Activated naive CD4-positive, alpha-beta T cell treated with anti-CD3 and anti-CD28 coated beads, Interleukin-2, amount 50 U/mL, for 16 hours (primary cell): ENCODE data around the gene PDE4D.
A peak's percentile ranks its signal among the peaks of the same experiment; 100 is the strongest.
"Not testable (repeated sequence)": the region's sequence is repeated elsewhere in the genome, so short reads cannot be mapped to it uniquely, and the experiment has no call there.

Experiments
- DNase-seq: peaks from one replicate; pipeline ENCODE4 v3.0.0-alpha.2; 2020

PDE4D gene

DNA sequence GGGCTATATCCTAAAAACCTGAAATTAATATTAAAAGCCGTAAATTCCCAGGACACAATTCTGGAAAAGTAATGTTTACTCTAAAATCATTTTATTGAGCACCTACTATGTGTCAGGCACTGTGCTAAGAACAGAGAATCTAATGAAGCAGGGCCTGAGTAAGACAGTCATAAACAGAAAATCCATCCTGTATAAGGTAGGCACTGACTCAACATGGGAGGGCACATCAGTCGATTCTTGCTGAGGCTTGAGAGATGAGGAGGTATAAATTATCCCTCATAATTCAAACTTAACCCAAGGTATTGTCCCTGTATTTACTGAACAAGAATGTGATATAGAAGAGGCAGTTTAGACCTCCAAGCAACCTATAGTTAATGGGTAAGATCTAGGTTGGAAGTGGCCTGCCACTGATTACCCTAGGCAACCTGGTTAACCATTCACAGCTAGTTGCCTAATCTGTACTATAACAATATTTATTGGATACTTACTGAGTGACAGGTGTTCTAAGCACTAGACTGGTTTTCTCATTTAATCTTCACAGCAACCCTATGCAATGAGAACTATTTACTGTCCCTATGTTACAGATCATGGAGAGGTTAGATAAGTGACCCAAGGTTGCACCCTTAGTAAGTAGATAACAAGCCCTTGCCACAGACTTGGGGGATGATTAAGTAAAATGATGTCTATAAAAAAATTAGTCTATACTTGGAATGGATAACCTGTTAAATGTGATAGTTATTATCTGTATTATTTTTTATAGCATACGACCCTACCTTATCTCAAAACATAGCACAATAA is 317.7 kb downstream of the PDE4D start:
- no peak for DNase-seq

DNA sequence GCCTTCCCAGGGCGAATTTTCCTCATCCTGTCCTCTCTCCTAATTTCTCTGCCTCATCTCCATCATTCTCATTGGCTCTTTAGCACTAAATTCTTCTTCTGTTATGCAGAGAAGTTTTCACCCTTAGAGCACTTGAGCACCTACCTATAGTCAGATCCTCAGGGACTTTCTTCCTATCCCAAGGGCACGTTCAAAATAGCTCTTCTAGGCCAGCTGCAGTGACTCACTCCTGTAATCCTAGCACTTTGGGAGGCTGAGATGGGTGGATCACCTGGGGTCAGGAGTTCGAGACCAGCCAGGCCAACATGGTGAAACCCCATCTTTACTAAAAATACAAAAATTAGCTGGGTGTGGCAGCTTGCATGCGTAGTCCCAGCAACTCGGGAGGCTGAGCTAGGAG is 320.0 kb downstream of the PDE4D start:
- DNase-seq = not testable (repeated sequence)

DNA sequence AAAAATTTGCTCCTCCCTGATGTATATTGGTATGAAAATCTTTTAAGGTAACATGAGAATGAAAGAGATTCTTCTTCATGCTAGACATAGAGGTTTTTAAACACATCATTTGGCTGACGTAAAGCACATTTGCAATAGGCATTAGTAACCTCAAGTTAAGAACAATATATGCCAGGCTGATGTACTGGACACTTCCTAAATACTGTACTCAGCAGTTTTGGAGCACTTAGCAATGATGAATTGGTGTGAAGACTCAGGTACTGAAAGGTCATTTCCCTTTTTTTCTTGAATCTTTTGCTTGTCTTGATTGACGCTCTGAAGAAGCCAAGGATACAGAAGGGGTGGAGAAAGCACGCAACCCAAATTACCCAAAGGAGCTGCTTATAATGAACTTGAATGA is 322.5 kb downstream of the PDE4D start:
- no peak for DNase-seq

DNA sequence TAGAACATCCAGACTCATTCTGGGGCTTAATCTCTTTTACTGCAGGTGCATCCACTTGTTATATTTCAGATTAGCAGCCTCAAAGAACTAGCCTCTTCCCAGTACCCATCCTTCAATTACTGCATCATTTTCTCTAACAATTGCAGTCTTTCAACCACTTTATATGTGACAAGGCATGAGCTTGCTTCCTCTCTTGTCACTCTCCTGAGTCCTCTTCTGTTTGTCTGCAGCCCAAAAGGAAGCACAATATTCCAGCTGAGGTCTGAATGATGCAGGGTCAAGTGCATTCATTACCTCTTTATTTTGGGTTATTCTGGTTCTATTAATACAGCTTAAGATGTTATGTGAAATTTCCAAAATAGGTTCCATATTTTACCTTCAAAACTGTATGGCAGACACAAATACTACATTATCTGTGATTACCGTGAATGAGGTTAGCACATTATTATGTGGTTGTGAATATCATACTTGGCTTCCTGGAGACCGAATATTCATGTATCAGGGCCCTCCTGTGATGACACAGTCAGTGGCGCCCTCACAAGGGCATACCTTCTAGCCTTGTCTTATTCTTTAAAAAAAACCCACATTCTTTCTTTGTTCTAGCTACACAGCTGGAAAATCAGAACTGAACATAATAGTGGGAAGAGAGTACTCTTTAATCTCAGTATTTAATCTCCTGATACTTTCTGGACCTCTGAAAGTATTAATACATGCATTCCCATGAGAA is 323.8 kb downstream of the PDE4D start:
- DNase-seq = no peak

DNA sequence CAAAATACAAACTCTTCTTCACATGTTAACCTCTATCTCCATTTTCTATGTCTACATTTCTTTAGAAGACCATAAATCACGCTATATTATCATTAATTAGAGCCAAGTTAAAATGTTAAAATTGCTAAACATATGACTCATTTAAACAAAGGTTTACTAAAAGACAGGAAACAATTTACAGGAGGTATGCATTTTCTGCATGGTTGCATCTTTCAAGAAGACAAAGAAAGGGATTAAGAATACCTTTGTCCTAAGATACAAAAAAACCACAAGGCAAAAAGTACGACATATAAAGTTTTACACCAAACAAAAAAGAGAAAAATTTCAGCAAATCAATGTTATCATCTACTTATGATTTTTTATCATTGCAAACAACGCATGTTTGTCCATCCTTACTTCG is 324.4 kb downstream of the PDE4D start:
- no peak for DNase-seq

DNA sequence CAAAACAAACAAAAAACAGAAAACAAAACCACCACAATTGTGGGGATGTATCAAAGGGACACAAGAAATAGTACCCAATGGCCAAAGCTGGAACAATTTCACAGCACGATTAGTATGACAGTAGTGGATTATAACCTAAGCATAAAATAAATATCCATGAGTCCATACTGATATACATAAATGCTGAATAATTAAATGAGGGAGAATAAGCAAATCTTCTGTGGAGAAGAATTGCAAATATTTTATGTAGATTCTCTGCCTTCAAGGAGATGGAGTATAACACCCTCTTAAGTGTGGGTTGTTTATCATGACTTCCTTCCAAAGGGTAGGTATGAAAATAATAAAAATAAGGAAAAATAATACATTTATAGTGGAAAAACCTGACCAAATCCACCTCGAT is 325.4 kb downstream of the PDE4D start:
- no peak for DNase-seq

DNA sequence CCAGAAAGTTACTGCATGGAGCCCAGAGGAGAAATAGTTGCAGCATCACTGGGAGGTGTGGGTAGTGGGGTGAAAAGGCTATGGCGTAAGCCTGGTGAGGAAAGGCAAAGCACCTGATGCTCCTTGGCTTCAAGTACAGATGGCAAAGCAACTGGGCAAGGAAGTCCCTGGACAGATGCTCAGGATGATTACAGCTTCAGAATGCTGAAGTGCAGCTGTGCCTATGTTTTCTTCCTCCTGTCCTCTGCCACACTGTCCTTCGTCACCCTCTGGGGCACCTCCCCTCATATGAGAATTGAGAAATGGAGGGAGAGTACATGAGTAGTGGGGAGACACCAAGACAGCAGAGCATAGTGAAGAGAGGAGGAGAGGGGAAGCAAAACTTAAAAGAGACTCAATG is 328.0 kb downstream of the PDE4D start:
- no peak for DNase-seq

DNA sequence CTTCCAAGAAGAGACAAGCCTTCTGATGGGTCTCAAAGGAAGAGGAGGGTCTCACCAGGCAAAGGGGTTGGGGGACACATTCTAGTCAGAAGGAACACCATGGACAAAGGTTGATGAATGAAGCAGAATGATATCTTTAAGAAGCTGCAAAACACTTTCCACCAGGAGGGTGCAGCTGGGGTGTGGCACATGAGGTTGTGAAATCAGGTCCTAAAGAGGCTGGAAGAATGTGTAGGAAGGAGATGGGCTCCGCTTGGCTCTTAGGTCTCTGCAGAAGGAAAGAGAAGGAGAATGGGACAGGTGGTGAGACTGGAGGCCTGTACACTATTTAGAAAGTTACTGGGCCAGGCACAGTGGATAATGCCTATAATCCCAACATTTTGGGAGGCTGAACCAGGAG is 328.6 kb downstream of the PDE4D start:
- DNase-seq = no peak

DNA sequence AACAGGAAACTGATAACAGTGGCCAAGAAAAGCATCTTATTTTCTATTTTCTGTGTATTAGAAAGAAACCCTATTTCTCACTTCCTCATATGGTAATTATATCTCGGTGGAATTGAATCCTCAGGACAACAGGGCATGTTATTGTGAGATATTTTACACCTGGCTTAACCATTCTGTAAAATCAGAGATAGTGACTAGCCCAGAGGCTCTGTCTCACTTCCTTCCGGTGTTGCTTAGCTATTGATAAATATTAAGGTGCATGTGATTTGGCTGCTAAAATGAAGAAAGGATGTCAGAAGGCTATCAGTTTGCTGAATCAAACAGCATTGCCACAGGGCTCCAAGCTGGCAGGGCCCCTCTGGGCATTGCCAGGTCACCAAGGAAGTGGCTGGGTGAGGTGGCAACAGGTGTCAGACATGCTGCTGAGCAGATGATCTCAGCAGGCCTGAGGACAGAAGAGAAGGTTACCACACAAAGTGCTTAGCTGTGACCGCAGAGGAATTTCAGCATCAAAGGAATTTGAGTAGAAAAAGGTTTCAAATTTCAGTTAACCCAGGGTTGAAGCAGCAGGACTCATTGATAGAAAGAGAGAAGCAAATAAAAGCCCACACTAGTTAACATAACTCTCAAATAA is 330.7 kb downstream of the PDE4D start:
- DNase-seq = peak; percentile 10

DNA sequence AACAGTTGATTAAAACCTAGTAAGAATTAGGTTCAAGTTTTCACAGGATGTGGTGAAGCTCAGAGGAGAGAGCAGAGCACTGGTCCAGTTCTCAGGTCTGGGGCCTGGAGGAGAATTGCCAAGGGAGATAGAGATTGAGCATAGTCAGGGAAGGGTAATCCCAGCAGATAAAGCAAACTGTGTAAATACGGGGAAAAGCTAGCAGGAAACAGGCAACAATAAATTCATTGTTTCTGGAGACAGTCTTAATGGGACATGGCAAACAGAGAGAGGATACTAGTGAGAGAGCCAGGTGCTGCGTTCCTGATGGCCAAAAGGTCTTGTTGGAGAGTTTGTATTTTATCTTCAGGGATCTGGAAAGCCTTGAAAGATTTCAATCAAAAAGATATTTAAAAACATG is 333.0 kb downstream of the PDE4D start:
- no peak for DNase-seq

DNA sequence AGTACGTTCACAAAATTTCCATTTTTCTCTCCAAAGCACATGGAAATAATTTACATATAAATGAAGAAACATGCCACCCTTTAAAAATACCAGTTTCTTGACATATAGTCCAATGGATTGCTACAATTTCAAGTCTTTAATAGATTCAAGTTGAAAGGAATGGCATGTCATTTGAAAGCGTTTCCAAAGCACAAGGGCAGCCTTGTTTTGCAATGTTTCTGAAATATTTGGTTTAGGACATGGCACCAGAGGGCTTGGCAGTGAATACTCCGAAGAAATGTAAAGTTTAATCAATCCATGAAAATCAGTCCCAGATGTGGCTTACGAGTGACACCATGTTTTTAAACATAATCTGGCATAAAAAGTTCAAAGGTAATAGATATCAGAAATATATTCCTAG is 333.7 kb downstream of the PDE4D start:
- no peak for DNase-seq

DNA sequence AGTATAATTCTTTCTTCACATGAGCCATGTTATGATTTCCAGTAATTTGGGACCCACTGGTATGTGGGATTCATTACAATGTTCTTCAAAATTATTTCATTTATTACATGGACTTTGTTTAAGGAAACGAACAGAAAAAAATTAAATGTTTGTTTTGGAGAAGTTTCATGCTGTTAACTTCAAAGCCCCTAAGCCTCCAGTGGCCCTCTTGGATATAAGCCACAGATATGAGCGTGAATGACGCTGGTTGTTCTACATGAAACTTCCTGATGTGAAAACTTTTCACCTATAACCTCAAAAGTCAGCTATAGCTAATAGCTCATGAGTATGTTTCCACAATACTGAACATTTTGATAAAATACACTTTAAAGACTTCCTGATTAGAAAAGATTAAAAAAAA is 334.2 kb downstream of the PDE4D start:
- no peak for DNase-seq

DNA sequence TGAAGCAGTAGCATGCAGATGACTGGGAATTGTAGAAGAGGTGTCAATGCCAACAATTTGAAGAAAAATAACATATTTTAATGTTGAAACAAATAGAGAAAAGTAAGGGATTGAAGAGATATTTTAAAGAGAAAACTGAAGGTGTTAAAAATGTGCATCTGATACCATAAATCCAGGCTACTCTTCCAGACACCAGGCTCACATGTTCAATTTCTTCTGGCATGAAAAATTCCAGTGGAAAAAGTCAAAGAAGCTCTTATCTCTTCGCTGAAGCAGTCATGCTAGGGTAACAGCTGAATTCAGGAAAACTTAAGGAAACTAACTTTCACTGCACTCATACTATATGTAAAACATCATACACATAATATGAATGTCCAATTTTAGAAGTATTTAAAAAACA is 335.0 kb downstream of the PDE4D start:
- DNase-seq = no peak

DNA sequence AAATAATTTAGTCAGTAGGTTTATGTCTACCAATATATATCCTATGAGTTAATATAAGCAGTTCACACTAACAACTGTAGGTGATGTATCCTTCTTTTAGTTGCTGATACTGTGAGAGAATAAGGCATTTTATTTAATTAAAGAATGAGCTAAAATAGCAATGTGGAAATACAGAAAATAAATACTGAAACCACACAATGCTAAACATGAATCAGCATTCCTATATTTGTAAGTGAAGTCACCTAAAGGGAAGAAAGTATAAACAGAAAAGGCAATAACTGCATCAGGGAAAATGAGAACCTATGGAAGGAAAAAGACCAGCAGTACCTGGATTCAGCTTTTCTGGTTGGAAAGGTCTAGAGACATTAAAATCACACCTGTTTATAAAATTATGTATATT is 336.0 kb downstream of the PDE4D start:
- DNase-seq = no peak

DNA sequence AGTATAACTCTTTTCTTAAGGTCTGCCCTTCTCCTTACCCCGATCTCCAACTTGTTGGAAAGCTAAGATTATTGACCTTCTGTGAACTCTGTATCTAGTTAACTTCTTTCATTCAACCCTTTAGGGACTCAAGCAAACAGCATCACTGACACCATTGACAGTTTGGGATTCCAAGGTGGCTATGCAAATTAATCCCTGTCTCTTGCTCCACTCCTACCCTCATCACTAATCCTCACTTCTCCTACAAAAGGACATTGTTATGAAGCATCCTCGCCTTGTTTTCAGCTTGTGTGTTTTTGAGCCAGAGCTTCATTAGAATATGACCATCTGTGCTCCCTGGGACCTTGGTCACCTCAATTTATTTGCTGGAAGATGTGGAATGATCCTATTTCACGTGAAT is 337.9 kb downstream of the PDE4D start:
- DNase-seq = no peak

DNA sequence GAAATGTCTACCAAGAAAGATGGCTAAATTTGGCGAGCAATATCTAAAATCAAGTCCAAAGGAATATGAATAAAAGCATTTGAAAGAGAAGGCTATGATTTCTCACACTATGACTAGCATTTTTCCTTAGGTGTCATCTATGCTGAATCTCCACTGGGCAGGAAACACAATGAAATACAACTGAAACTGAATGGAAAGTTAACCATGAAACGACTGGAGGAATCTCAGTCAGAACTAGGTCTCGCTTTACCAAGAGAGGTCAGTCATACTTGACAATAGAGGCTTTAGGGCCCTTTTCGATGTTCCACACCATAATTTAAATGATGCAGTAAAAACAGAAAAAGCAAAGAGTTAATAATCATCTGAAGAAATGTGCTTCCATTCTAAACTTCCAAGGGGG is 339.0 kb downstream of the PDE4D start:
- no peak for DNase-seq

DNA sequence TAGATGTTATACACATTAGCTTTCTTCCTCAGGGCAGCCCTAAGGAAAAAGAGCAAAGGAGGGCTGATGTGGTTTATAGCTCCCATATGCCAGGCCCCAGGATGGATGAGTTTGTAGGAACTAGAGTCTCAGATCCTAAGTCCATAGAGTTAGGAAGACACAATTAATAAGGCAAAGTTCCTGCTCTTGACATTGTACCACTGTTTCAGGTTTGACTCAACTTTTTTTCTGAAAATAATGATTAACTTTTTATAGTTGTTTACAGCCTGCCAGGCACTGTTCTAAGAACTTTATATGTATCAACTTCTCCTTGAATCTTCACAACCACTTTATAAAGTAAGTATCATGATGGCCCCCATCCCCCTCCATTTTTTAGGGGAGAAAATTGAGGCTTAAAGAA is 339.5 kb downstream of the PDE4D start:
- no peak for DNase-seq

DNA sequence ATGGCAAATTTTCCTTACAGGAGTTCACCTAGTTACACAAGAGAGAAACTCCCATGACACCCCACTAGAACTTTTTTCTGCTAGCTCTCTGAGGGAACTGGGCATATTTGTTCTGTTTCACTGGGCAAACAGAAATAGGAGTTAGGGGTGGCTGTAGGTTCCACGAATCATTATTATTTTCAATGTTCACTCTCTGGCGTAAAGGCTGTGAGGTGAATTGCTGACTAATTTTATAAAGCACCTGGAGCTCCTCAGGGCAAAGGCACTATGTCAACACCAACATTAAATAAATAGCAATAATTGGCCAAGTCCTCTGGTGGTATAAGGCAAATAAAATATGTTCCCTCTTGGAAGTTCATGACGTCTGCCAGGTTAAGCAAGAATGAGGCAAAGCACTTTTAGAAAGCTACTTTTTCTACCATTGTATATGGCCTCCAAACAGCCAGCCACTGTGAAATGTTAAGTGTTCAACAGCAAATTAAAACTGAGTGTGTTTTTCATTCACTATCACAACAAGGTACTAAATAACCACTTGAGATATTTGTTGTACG is 344.6 kb downstream of the PDE4D start:
- no peak for DNase-seq

DNA sequence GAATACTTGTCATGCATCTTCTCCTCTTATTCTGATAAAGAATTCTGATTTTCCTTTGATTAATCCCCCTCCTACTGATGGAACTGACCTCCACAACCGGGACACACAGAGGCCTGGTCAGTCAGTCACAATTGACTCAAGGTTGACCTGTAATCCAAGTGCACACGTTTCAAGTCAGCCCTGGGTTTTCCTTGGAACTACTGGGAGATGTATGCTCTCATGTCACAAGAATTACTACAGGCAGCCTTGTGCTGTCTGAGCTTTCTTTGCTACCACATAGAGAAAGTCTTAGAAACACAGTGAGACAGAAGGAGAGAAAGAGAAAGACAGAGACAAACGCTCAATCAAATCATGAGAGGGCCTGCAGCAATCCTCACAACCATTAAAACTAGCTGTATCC is 345.8 kb downstream of the PDE4D start:
- no peak for DNase-seq

DNA sequence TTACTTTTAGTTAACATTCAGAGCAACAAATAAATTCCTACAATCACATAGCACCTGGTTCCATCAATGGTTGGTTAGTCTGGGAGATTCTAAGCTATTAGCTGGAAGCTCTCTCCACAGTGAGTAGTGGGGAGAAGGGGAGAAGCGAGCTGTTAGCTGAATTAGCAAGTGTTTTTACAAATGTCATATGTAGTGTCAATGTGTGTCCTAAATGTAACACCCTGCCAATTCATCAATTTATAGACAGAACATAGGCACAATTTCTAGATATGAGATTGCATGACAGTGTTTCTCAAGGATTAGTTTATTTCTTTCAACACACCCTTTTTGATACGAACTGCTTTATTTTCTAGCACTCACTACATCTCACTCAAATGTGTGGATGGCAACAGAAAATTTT is 349.0 kb downstream of the PDE4D start:
- DNase-seq = no peak

DNA sequence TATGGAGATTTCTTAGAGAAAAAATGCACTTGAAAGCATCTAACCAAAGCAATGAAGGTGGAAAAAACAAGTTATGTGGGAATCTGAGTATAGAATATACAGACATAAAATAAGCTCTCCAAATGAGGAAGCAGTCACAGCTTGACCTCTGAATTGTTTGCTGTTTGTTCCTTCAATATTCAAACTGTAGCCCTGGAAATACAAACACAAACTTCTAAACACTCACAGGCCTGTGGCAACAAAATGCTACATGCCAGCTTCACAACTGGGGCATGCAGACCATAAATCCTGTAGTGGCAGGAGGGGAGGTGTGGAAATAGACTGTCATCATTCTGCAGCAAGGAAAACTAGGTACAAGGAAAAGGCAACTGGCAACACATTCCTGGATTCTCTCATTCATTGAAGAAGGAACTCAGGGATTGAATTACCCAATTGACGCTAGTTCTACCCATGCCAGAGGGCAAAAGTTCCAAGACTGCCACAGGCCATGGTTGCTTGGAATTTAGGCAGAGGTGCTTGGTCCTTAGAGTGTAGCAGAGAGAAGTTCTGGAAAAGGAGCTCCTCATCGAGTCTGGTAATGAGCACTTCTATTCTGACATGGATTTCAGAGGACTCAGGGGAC is 349.6 kb downstream of the PDE4D start:
- DNase-seq = no peak

DNA sequence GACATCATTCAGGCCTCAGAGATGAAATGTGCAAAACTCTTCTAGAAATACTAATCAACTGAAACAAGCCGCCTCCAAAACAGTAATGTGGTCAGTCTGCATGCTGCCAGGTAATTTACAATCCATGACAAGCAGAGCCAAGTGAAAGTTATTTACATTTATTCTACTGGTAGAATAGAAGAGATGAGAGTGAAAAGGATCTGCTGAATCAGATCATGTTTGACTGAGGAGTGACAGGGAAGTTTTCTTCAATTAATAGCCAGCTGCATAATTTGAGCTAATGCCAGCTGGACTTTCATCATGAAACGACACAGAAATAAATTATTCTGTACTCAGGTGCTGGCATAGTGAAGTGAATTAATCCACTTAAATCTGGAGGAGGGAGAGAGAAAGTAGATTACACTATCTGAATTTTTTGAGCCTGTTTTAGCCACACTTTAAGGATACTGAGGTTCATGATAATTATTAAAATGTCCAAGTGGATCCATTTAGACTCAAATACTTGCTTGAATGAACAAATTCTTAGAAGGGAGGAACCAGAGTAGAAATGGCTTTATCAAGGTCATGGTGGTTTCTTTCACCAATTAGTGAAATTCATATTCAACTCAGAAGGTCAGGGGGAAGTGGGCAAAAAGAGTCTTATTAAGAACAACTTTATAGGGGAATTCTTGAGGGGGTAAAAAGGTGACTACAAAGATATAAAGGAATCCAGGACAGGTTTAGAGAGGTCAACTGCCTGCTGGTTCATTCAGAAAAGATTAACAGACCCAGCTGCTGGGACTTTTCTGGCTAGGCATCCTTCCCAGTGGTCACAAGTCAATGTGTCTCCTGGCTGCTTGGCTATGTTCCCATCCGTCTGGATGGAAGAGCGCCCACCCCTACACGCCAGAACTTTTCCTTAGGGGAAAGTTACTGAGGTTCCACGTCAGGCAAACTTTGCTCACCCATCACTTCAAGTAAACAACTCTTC is 350.4 kb downstream of the PDE4D start:
- no peak for DNase-seq
